AG04450 (cell line): ENCODE measurements around the gene TAS1R2. TPM values are rescaled to one million over a fixed set of nuclear protein-coding genes. Genes with fewer than 3 reads are reported as not detected.

Source experiments
- CTCF ChIA-PET: fragments of 300-600, 350-600 bp; formaldehyde crosslinking; extraction: SDS; loops from one replicate; lab custom pipeline; 2022; ENCODE audit warnings: antibody characterized with exemption, inconsistent platforms; lab: Charles Lee
- POLR2A ChIA-PET: fragments of 350-600 bp; formaldehyde crosslinking; extraction: SDS; loops from one replicate; lab custom pipeline; 2021; ENCODE audit warnings: antibody characterized with exemption, inconsistent platforms; lab: Yijun Ruan, JAX
- DNase-seq: peaks from one replicate; pipeline ENCODE4 v3.0.0-alpha.2; 2011; ENCODE audit warnings: low read depth, low spot score
- H3K27ac ChIP-seq: one replicate; pipeline ENCODE4 v1.5.1; 2012; ENCODE audit warnings: low read depth, low read length, control low read depth
- H3K27me3 ChIP-seq: one replicate; pipeline ENCODE4 v1.6.0; 2012; ENCODE audit warnings: low read length; ENCODE audit not compliant: control insufficient read depth, insufficient read depth
- H3K4me3 ChIP-seq: 2 replicates; pipeline ENCODE4 v1.5.1; 2011; ENCODE audit warnings: mild to moderate bottlenecking, low read depth, low read length, control low read depth
- H3K9me3 ChIP-seq: 2 replicates; pipeline ENCODE4 v1.5.1; 2012; ENCODE audit warnings: low read length; ENCODE audit not compliant: control insufficient read depth, insufficient read depth
- polyA plus RNA-seq: library from polyadenylated mRNA; depleted of rRNA; stranded (reverse); fragments of >200 nt; gene quantifications from 2 replicates; pipeline ENCODE4 v1.2.3, GENCODE V29; 2011
- TF ChIP-seq, protein P1 (sequence below): IDR thresholded peaks from 2 replicates; pipeline ENCODE4 v1.5.1; 2011; ENCODE audit warnings: low read depth, low read length, control low read depth, inconsistent platforms

TAS1R2 gene
- polyA plus RNA-seq, 1 experiment = not detected

GRCh38 chr1:18828224-18828623 lies 31.2 kb downstream of the TAS1R2 start:
- H3K4me3 ChIP-seq = no peak overlapping the region
- H3K9me3 ChIP-seq = no peaks in the 10 kb centered on the region
- TF ChIP-seq, protein P1, sequence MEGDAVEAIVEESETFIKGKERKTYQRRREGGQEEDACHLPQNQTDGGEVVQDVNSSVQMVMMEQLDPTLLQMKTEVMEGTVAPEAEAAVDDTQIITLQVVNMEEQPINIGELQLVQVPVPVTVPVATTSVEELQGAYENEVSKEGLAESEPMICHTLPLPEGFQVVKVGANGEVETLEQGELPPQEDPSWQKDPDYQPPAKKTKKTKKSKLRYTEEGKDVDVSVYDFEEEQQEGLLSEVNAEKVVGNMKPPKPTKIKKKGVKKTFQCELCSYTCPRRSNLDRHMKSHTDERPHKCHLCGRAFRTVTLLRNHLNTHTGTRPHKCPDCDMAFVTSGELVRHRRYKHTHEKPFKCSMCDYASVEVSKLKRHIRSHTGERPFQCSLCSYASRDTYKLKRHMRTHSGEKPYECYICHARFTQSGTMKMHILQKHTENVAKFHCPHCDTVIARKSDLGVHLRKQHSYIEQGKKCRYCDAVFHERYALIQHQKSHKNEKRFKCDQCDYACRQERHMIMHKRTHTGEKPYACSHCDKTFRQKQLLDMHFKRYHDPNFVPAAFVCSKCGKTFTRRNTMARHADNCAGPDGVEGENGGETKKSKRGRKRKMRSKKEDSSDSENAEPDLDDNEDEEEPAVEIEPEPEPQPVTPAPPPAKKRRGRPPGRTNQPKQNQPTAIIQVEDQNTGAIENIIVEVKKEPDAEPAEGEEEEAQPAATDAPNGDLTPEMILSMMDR = no peak
- POLR2A ChIA-PET = no interaction called here
- CTCF ChIA-PET = no interaction called here
- H3K27me3 ChIP-seq = no peaks in the 10 kb centered on the region
- no peak overlapping the region for H3K27ac ChIP-seq
- no peak for DNase-seq

DNA sequence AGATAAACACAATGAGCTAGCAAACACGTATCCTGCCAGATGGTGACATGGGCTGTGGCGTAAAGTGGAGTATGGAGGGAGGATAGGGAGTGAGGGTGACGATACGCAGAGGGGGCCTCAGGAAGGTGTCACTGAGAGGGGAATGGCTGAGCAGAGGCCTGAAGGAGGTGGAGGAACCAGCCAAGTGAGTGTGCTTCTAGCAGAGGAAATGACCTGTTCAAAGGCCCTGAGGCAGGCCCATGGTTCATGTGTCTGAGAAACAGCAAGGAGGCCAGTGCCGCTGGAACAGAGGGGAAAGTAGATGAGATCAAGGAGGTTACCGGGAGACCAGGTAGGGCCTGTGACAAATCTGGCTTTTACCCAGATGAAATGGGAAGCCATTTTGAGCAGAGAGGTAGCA lies 36.0 kb downstream of the TAS1R2 start:
- Histone ChIP-seq H3K27ac (no peak overlapping the region), H3K9me3 (no peaks in the 10 kb centered on the region), H3K4me3 (no peak overlapping the region), H3K27me3 (no peaks in the 10 kb centered on the region)
- ChIA-PET CTCF (interaction anchor here (4.6 kb wide), 1 partner anchor 225 kb away, joined by 74 read pairs; no protein-coding TSS in a partner anchor), POLR2A (no interaction called here)
- TF ChIP-seq, protein P1 = no peak
- DNase-seq = no peak

- Histone ChIP-seq H3K27me3 (no peaks in the 10 kb centered on the region), H3K4me3 (no peak overlapping the region), H3K9me3 (no peaks in the 10 kb centered on the region), H3K27ac (no peak overlapping the region)
- peak; percentile 36 for DNase-seq
- CTCF ChIA-PET = interaction anchor here (0.8 to 4.6 kb wide), 8 partner anchors 9 to 227 kb away, joined by 3 to 74 read pairs (median 4); no protein-coding TSS in a partner anchor
- POLR2A ChIA-PET = no interaction called here
- TF ChIP-seq, protein P1 = peak; percentile 96
Measured at GRCh38 chr1:18820791-18821641, 38.4 kb downstream of the TAS1R2 start.

GRCh38 chr1:18819986-18820790 lies 39.3 kb downstream of the TAS1R2 start:
- TF ChIP-seq, protein P1 = no peak
- no peak for DNase-seq
- Histone ChIP-seq H3K9me3 (no peaks in the 10 kb centered on the region), H3K4me3 (no peak overlapping the region), H3K27me3 (peaks cover 4% of the 10 kb centered on the region), H3K27ac (no peak overlapping the region)
- ChIA-PET POLR2A (no interaction called here), CTCF (interaction anchor here (0.7 to 7.1 kb wide), 6 partner anchors 9 to 223 kb away, joined by 3 to 74 read pairs (median 4); no protein-coding TSS in a partner anchor)
